Gastroesophageal sphincter (tissue), 3 donors: ENCODE data around the gene CNNM4.

ENCODE experiments used
- EP300 ChIP-seq: sonication (generic); formaldehyde crosslinking; IDR thresholded peaks from one replicate; pipeline ENCODE4 v1.6.1; 2017; ENCODE audit warnings: antibody characterized with exemption, mild to moderate bottlenecking
- POLR2A ChIP-seq, 2 donors: fragments of 450-650 bp; IDR thresholded peaks; one replicate each; pipeline ENCODE4 v1.6.1; 2017; ENCODE audit warnings: antibody characterized with exemption in 2 of 2, mild to moderate bottlenecking in 2 of 2, moderate library complexity in 1 of 2
- TF ChIP-seq, protein P1 (sequence below), 4 experiments: fragments of 200-600 bp in 2 of 4; fragments of 450-650 bp in 2 of 4; sonication (generic) in 1 of 4; IDR thresholded peaks; one replicate each; pipeline ENCODE4 v1.5.1; 2017 to 2019; ENCODE audit warnings: antibody characterized with exemption in 4 of 4, mild to moderate bottlenecking in 2 of 4, moderate library complexity in 2 of 4

DNA sequence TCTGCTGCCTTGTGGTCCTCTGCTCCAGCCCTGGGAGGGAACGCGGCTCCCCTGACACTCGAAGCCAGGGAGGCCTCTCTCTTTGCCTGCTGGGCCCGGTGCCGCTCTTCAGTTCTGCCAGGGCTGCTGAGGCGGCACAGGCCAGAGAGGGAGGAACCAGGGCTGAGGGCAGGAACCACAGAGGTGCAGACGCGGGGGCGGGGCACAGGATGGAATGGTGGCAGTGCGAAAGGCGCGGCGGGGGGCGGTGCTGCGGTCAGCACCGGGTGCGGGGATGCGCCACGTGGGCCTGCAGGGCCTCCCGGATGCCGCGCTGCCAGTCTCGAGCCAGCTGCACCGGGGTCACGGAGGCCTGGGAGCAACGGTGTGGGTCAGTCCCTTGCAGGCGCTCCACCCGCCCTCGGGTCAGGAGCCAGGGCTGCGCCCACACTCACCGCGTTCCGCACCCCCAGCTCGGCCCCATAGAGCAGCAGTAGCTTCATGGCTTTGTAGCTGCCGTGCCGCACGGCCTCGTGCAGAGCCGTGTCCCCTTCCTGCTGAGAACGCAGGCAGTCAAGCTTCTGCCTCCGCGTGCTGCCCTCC, 78.7 kb downstream of the CNNM4 start:
- TF ChIP-seq EP300 (no peak), POLR2A (IDR thresholded peaks at IDR 0.05) (no peak)
- TF ChIP-seq, protein P1, sequence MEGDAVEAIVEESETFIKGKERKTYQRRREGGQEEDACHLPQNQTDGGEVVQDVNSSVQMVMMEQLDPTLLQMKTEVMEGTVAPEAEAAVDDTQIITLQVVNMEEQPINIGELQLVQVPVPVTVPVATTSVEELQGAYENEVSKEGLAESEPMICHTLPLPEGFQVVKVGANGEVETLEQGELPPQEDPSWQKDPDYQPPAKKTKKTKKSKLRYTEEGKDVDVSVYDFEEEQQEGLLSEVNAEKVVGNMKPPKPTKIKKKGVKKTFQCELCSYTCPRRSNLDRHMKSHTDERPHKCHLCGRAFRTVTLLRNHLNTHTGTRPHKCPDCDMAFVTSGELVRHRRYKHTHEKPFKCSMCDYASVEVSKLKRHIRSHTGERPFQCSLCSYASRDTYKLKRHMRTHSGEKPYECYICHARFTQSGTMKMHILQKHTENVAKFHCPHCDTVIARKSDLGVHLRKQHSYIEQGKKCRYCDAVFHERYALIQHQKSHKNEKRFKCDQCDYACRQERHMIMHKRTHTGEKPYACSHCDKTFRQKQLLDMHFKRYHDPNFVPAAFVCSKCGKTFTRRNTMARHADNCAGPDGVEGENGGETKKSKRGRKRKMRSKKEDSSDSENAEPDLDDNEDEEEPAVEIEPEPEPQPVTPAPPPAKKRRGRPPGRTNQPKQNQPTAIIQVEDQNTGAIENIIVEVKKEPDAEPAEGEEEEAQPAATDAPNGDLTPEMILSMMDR (IDR thresholded peaks at IDR 0.05), result no peak
